ENCODE results near the gene QPCTL. TPM values are rescaled to one million over a fixed set of nuclear protein-coding genes. Genes with fewer than 3 reads are reported as not detected.
A peak's percentile ranks its signal among the peaks of the same experiment; 100 is the strongest.

Gene QPCTL
- total and polyA plus RNA-seq, 10 of the 15 experiments (the other 5 are each of a cell fraction or from before 2014, with no cell fraction given): 1.1 to 22.6 (median 11.2) TPM

GRCh38 chr19:45691516-45692186, 815 bp upstream of the QPCTL start, which contains the start of gene SNRPD2 (continued):
- TF ChIP-seq PRDM15 (CRISPR knock-in tag; IDR thresholded peaks at IDR 0.05) (no peak), RB1 (IDR thresholded peaks at IDR 0.05; ENCODE audit: borderline replicate concordance) (peak; percentile 92; the same call in 1 of the 2 replicates), RAD21 (IDR thresholded peaks at IDR 0.05; ENCODE audit: insufficient read depth, low read depth, low read length) (no peak), CBX5 (IDR thresholded peaks at IDR 0.05; ENCODE audit: low read depth) (no peak), MAX (IDR thresholded peaks at IDR 0.05; ENCODE audit: low read depth, low read length) (peak; percentile 47), ZNF622 (IDR thresholded peaks at IDR 0.05) (no peak), MYC (IDR thresholded peaks at IDR 0.05; ENCODE audit: insufficient read depth, insufficient read length, insufficient replicate concordance, low read length, severe bottlenecking) (no peak), ZNF24 (IDR thresholded peaks at IDR 0.05) (no peak), NKRF (conservative IDR thresholded peaks at IDR 0.05) (peak; percentile 100), ZBTB4 (CRISPR knock-in tag; IDR thresholded peaks at IDR 0.05) (no peak), SMARCA5 (IDR thresholded peaks at IDR 0.05) (no peak), E4F1 (IDR thresholded peaks at IDR 0.05; ENCODE audit: borderline replicate concordance, partially characterized antibody) (no peak), IRF3 (IDR thresholded peaks at IDR 0.05) (no peak)
